GM10248 (cell line): ENCODE data around the gene GLYATL1.
"Not testable (repeated sequence)": the region's sequence is repeated elsewhere in the genome, so short reads cannot be mapped to it uniquely, and the experiment has no call there.

Experiments used
- CTCF ChIA-PET: fragments of 300-600 bp; sonication (Branson Sonifier 250); formaldehyde crosslinking; extraction: SDS; loops from one replicate; lab custom pipeline; 2021; ENCODE audit warnings: antibody characterized with exemption; lab: Yijun Ruan, JAX
- POLR2A ChIA-PET: fragments of 350-650 bp; sonication (Branson Sonifier 250); formaldehyde crosslinking; extraction: SDS; loops from one replicate; lab custom pipeline; 2020; ENCODE audit warnings: antibody characterized with exemption; lab: Yijun Ruan, JAX
- DNase-seq: peaks from one replicate; pipeline ENCODE4 v3.0.0; 2012; ENCODE audit errors: extremely low spot score
- TF ChIP-seq, protein P1 (sequence below): IDR thresholded peaks from 2 replicates; pipeline ENCODE4 v1.5.1; 2012; ENCODE audit warnings: mild to moderate bottlenecking, low read depth; ENCODE audit errors: extremely low read depth, missing control alignments, control extremely low read depth

The GLYATL1 gene

DNA sequence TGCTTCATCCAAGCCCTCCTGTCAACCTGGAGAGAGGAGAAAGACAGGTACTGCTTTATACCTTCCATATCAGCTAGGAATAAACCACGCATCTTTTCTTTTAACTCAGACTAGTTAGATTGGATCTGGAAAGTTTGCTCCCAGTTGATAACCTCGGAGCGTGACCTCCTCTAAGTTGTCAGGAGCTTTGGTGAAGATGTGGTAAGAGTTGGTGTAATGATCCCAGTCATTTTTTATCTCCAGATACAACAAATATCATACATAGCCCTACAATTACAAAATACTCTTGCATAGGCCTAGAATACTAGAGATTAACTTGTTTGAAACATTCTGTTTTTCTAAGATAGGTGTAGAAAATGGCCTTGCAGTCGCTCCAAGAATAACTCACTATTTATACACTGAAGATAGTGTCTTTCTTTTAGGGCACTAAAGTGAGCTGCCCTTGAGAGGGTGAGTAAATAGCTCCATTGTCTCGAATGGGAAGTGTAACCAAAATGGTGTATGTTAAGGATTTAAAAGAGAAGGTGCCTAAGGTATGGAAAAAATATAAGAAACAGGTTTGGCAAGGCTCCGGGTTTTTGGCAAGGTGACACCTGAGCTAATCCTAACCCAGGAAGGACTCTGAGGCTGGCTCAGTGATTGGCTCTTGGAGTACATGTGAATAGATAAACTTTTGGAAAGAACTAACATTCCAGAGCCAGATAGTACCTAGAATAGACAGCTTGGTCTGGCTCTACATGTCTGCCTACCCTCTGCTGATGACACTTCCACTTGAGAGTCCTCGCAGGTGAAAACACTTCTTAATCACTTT, 59.4 kb downstream of the GLYATL1 start:
- POLR2A ChIA-PET, result no interaction called here
- CTCF ChIA-PET, result no interaction called here
- no peak for DNase-seq
- TF ChIP-seq, protein P1, sequence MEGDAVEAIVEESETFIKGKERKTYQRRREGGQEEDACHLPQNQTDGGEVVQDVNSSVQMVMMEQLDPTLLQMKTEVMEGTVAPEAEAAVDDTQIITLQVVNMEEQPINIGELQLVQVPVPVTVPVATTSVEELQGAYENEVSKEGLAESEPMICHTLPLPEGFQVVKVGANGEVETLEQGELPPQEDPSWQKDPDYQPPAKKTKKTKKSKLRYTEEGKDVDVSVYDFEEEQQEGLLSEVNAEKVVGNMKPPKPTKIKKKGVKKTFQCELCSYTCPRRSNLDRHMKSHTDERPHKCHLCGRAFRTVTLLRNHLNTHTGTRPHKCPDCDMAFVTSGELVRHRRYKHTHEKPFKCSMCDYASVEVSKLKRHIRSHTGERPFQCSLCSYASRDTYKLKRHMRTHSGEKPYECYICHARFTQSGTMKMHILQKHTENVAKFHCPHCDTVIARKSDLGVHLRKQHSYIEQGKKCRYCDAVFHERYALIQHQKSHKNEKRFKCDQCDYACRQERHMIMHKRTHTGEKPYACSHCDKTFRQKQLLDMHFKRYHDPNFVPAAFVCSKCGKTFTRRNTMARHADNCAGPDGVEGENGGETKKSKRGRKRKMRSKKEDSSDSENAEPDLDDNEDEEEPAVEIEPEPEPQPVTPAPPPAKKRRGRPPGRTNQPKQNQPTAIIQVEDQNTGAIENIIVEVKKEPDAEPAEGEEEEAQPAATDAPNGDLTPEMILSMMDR, result no peak

DNA sequence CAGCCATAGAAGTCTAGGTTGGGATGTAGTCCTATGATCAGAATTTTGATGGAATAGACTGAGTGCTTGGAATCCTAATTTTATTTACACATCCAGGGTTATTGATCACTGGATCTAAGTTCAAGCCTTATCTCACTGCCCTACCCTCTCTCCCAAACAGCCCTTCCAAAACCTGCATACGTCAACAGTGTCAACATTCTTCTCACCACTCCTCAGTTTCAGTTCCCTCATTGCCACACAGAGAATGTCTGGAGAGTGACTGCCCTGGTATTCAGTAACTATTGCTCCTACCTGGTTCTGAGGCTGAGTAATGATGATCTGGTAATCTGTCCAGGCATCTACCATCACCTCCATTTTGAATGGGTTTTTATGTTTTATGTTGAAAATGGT, 60.0 kb downstream of the GLYATL1 start:
- CTCF ChIA-PET, result no interaction called here
- TF ChIP-seq, protein P1, result no peak
- POLR2A ChIA-PET, result no interaction called here
- no peak for DNase-seq

DNA sequence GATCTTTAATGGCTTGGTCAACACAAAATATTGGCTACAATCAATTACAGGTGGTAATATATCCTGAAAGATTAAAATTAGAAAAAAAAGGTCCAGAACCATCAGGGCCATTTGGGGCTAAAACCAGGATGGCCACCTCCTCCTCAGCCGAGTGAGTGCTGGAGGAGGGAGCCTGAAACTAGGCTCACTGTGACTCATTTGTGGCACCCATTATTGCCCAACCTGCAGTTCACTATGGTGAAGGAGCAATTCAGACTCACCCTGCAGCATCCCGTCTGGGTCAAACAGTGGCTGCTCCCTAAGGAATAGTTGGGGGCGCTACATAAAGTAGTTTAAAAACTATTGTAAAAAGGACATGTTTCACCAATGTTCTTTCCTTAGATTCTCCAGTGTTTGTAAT, 60.7 kb downstream of the GLYATL1 start:
- no peak for DNase-seq
- POLR2A ChIA-PET, result no interaction called here
- CTCF ChIA-PET, result no interaction called here
- TF ChIP-seq, protein P1, result no peak

DNA sequence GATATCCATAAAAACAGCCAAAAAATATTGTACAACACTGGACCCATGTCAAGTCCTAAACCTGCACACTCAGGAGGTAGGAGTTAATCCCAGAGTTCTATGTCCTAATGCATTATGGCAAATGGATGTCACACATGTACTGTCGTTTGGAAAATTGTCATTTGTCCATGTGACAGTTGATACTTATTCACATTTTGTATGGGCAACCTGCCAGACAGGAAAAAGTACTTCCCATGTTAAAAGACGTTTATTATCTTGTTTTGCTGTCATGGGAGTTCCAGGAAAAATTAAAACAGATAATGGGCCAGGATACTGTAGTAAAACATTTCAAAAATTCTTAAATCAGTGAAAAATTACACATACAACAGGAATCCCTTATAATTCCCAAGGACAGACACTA, 62.7 kb downstream of the GLYATL1 start:
- CTCF ChIA-PET, DNase-seq, POLR2A ChIA-PET: not testable (repeated sequence)
